ENCODE measurements around the gene DNAJC19. TPM values are rescaled to one million over a fixed set of nuclear protein-coding genes. Genes with fewer than 3 reads are reported as not detected.
A peak's percentile ranks its signal among the peaks of the same experiment; 100 is the strongest.

The DNAJC19 gene
- polyA plus RNA-seq (2012; ENCODE audit: insufficient read length, low read depth), result 28.6 TPM

DNA sequence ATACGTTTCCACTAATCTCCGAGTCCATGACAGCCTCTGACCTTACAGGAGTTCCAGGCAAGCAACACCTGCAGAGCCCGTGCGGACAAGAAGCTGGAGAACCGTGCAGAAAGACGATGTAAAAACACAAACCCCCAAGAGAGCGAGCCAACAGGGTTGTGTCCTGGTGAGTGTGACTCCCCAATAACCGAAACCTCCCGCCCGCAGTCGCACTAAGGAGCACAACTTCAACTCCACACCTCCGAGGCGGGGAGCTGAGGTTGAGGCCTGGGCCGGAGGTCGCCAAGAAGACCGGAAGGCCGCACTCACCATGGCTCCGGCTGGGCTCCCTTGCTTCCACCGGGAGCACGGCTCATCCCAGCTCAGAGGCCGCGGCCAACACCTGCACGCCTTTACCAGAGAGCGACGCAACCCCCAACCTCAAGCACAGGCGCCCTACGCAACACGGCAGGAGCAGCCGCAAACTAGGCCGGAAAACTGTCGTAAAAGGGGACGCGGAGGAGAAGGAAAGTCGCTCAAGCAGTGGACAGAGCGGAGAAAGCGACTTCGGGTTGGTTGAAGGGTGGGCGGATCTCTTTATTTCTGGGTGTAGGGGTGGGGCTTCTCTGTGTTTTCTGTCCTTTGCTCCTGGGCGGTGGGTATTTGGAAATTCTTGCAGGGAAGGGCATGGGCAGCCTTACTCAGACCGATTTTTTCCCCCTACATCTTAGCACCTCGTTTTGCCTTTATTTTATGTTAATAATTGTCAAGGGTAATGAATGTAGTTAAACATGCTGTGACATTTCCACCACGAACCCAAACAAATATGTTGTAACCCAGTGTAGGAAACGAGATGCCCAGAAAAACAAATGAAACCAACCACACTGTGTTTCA lies at the start of gene DNAJC19:
Gene DNAJC19, minus strand, starts transcription at position 446 of the 873 bp plus-strand sequence. Its CDS starts 134 bp downstream, at position 312.
- TF ChIP-seq POLR2AphosphoS5 (IDR thresholded peaks at IDR 0.05; ENCODE audit: low read depth, low read length) (peak; percentile 88), FOXP2 (optimal IDR thresholded peaks at IDR 0.05; ENCODE audit: borderline replicate concordance, extremely low read depth, extremely low read length, insufficient read depth) (peak; percentile 76), TAF1 (IDR thresholded peaks at IDR 0.05; ENCODE audit: borderline replicate concordance, insufficient read depth, low read length) (peak; percentile 87), SIN3A (IDR thresholded peaks at IDR 0.05; ENCODE audit: borderline replicate concordance, insufficient read depth, low read length) (no peak)
- TF ChIP-seq, protein P1, sequence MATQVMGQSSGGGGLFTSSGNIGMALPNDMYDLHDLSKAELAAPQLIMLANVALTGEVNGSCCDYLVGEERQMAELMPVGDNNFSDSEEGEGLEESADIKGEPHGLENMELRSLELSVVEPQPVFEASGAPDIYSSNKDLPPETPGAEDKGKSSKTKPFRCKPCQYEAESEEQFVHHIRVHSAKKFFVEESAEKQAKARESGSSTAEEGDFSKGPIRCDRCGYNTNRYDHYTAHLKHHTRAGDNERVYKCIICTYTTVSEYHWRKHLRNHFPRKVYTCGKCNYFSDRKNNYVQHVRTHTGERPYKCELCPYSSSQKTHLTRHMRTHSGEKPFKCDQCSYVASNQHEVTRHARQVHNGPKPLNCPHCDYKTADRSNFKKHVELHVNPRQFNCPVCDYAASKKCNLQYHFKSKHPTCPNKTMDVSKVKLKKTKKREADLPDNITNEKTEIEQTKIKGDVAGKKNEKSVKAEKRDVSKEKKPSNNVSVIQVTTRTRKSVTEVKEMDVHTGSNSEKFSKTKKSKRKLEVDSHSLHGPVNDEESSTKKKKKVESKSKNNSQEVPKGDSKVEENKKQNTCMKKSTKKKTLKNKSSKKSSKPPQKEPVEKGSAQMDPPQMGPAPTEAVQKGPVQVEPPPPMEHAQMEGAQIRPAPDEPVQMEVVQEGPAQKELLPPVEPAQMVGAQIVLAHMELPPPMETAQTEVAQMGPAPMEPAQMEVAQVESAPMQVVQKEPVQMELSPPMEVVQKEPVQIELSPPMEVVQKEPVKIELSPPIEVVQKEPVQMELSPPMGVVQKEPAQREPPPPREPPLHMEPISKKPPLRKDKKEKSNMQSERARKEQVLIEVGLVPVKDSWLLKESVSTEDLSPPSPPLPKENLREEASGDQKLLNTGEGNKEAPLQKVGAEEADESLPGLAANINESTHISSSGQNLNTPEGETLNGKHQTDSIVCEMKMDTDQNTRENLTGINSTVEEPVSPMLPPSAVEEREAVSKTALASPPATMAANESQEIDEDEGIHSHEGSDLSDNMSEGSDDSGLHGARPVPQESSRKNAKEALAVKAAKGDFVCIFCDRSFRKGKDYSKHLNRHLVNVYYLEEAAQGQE (IDR thresholded peaks at IDR 0.05; ENCODE audit: insufficient read depth in 1 of 2, low read depth in 2 of 2, low read length in 2 of 2), result no peak

DNA sequence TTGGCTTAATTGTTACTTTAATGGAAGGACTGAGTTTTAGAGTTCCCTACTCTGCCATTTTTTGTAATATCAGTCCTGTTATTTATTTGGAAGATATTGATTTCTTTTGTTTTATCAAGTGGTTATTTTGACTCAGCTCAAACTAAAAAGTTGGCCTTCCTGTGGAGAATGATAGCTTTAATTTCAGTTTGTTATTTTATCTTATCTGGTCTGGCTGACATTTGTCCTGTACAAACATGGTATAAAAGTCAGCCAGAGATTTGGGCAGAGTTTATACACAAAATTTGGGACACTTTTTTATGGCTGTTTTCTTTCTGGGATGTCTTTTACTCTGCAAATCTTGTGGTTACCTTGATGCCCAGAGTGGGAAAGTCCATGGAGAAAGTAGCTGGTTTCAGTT lies 41.4 kb upstream of the DNAJC19 start:
- TF ChIP-seq FOXP2 (optimal IDR thresholded peaks at IDR 0.05; ENCODE audit: borderline replicate concordance, extremely low read depth, extremely low read length, insufficient read depth) (no peak), SIN3A (IDR thresholded peaks at IDR 0.05; ENCODE audit: borderline replicate concordance, insufficient read depth, low read length) (no peak), TAF1 (IDR thresholded peaks at IDR 0.05; ENCODE audit: borderline replicate concordance, insufficient read depth, low read length) (no peak), POLR2AphosphoS5 (IDR thresholded peaks at IDR 0.05; ENCODE audit: low read depth, low read length) (no peak)
- TF ChIP-seq, protein P1 (IDR thresholded peaks at IDR 0.05; ENCODE audit: insufficient read depth in 1 of 2, low read depth in 2 of 2, low read length in 2 of 2), result no peak

DNA sequence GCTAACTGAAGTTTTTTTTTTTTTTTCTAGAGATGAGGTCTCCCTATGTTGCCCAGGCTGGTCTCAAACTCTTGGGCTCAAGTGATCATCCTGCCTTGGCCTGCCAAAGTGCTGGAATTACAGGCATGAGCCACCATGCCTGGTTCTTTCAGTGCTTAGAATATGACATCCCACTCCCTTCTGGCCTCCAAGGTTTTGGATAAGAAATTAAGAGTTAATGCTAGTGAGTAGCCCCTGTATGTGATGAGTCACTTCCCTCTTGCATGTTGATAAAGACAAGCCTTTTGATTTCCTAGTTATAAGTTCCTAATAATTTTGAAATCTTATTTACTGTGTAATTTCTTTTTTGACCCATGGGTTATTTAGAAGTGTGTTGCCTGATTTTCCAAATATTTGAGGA lies 35.7 kb upstream of the DNAJC19 start:
- no peak for TF ChIP-seq SIN3A (IDR thresholded peaks at IDR 0.05; ENCODE audit: borderline replicate concordance, insufficient read depth, low read length)
- TF ChIP-seq TAF1 (IDR thresholded peaks at IDR 0.05; ENCODE audit: borderline replicate concordance, insufficient read depth, low read length), result no peak
- TF ChIP-seq, protein P1 (IDR thresholded peaks at IDR 0.05; ENCODE audit: insufficient read depth in 1 of 2, low read depth in 2 of 2, low read length in 2 of 2), result no peak
- TF ChIP-seq FOXP2 (optimal IDR thresholded peaks at IDR 0.05; ENCODE audit: borderline replicate concordance, extremely low read depth, extremely low read length, insufficient read depth), result no peak
- TF ChIP-seq POLR2AphosphoS5 (IDR thresholded peaks at IDR 0.05; ENCODE audit: low read depth, low read length), result no peak

DNA sequence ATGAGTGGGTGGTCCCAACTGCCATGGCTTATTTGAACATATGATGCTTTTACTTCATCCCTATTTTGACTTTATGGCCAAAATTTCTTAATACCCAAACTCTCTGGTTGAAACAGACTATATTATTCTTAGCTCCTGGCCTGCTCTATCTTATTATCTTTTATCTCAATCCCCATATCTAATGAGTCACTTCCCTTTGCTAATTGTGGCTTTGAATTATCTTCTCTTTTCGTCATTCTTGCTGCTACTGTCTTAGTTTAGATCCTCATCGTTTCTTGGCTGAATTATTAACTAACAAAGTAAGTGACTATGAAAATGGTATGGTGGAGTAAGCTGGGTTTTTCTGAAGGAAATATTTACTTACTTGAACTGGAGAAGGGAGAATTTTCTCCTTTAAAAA lies 28.2 kb upstream of the DNAJC19 start:
- TF ChIP-seq, protein P1 (IDR thresholded peaks at IDR 0.05; ENCODE audit: insufficient read depth in 1 of 2, low read depth in 2 of 2, low read length in 2 of 2), result no peak
- no peak for TF ChIP-seq FOXP2 (optimal IDR thresholded peaks at IDR 0.05; ENCODE audit: borderline replicate concordance, extremely low read depth, extremely low read length, insufficient read depth)
- no peak for TF ChIP-seq TAF1 (IDR thresholded peaks at IDR 0.05; ENCODE audit: borderline replicate concordance, insufficient read depth, low read length)
- TF ChIP-seq POLR2AphosphoS5 (IDR thresholded peaks at IDR 0.05; ENCODE audit: low read depth, low read length), result no peak
- no peak for TF ChIP-seq SIN3A (IDR thresholded peaks at IDR 0.05; ENCODE audit: borderline replicate concordance, insufficient read depth, low read length)

Measured in PFSK-1 (cell line).